ENCODE data around the gene NNT.

DNA sequence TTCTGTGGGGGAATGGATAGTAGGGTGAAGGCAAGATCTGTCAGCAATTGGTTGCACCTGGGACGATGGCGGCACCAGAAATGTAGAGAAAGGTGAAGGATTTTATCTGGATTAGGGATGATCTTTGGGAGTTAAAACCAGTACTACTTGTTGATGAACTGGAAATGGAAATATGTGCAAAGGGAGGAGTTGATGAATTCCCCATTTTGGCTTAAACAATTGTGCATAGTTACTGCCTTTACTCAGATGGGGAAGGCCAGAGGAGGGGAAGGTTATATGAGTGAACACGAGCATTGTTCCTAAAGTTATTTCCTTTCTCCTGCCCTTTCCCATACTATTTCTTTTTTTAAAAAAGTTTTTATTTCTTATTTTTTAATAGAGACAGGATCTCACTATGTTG is 19.1 kb downstream of the NNT start:
- no peak for TF ChIP-seq CHD2 (IDR thresholded peaks at IDR 0.05; ENCODE audit: low read length)
- TF ChIP-seq ATF2 (IDR thresholded peaks at IDR 0.05; ENCODE audit: low read length), result no peak
